T-helper 2 cell treated with Interferon-gamma antibody and Interleukin-4, amounts not matched to agents 100 ng/mL and 5 ng/mL, for 36 hours (primary cell): ENCODE data around the gene DDX41. TPM values are rescaled to one million over a fixed set of nuclear protein-coding genes. Genes with fewer than 3 reads are reported as not detected.
"Not testable (repeated sequence)": the region's sequence is repeated elsewhere in the genome, so short reads cannot be mapped to it uniquely, and the experiment has no call there.

Source experiments
- intact Hi-C: fragments of 100-400 bp; cut with micrococcal nuclease; formaldehyde crosslinking; loops from one replicate; pipeline ENCODE4 v1.15.1; 2023
- total RNA-seq: library from RNA; stranded (reverse); gene quantifications from 2 replicates; pipeline ENCODE4 v1.2.3, GENCODE V29; 2022

Gene DDX41
- total RNA-seq, 1 donor from 2014 or later, result 116 TPM

DNA sequence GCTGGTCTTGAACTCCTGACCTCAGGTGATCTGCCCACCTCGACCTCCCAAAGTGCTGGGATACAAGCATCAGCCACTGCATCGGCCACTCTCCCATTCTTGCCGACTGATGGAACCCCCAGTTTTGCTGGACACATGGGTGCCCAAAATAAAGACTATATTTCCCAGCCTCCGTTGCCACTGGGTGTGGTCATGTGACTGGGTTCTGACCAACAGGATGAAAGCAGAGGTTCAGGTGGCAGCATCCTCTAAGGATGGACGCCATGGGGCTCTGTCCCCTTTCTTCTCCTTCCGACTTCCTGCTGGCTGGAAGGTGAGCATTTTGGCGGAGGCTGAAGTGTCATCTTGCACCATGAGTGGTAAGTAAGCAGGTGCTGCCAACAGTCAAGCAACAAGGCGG, 29.6 kb downstream of the DDX41 start:
- intact Hi-C loops, result no loop called here

DNA sequence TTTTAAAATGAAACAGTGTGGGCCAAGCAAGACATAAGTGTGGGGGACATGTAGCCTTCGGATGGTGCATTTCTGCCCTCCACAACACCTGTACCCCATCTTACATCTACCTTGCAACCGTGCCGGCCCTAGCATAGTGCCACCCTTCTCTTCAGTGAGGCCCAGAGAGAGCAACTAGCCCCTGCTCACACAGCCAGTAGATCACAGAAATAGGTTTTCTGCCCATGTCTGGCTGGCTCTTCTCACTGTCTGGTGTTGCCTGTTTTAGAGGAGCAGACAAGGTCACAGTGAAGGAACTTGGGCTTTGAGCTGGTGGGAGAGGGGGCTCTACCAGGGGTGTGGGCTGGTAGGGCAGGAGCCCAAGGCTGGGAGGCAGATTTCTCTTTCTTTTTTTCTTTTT, 30.5 kb downstream of the DDX41 start:
- intact Hi-C loops, result no loop called here

DNA sequence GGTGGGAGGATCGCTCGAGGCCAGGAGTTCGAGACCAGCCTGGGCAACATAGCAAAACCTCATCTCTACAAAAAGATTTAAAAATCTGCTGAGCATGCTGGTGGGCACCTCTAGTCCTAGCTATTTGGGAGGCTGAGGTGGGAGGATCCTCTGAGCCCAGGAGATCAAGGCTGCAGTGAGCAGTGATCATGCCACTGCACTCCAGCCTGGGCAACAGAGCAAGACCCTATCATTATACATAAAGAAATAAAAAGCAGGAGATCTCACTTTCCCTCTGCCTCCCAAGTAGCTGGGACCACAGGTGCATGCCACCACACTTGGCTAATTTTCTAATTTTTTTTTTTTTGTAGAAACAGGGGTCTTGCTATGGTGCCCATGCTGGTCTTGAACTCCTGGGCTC, 31.0 kb downstream of the DDX41 start:
- intact Hi-C loops, result not testable (repeated sequence)

DNA sequence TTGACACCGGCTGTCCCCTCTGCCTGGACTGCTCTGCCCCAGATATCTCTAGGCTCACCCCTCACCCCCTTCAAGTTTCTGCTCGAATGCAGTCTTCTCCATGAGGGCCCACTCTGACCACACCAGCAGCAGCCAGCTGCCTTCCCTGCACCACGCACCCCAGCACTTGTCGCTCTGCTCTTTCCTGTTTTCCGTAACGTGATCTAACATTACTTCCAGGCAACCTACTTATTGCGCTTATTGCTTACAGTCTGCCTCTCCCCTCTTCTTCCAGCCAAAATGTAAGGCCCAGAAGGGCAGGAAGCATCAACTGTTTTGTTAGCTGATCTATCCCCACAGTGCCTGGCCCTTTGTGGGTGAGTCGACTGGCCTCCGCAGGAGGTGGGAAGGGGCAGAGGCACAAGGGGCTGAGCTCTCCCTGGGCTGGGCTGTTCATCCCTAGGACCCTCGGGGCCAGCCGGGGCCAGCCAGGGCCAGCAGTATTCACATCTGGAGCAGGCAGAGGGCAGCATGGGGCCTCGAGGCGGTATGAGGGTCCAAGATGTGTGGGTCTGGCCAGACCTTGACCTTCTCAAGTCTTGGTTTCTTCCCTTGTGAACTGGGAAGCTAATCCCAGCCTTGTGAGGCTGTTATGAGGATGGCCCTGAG, 31.7 kb downstream of the DDX41 start:
- intact Hi-C loops, result no loop called here

DNA sequence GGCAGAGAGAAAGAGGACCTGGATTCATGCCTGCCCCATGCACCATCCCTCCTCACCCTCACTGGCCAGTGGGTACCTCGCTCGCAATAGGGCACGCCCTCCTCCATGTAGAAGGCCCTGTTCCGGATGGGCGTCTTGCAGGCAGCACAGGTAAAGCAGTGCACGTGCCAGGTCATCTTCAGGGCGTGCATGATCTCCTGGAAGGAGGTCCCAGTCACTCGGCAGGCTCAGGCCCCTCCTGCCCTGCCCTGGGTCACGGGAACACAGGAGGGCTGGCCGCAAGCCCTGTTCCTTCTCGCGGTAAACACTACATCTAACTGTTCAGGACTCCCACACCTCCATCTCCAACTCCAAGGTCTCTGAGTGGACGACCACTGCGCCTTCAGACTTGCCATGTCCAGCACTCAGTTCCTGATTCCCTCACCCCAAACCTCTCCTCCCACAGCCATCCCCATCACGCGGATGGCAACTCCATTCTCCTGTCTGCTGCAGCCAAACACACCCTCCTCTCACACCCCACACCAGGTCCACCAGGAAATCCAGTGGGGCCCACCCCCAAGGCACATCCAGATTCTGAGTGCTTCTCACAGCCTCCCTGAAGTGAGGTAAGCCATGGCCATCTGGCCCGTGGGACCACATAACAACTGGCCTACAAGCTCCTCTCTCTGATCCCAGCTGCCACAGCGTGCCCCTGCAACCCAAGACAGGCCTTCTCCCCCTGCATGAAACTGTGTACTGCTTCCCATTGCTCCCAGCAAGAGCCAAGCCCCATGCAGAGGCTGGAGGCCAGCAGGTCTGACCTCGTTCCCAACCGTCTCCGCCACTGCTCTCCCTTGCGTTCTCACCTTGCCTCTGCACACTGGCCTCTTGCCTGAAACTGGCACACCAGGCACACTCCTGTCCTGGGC, 32.5 kb downstream of the DDX41 start:
- intact Hi-C loops, result no loop called here

DNA sequence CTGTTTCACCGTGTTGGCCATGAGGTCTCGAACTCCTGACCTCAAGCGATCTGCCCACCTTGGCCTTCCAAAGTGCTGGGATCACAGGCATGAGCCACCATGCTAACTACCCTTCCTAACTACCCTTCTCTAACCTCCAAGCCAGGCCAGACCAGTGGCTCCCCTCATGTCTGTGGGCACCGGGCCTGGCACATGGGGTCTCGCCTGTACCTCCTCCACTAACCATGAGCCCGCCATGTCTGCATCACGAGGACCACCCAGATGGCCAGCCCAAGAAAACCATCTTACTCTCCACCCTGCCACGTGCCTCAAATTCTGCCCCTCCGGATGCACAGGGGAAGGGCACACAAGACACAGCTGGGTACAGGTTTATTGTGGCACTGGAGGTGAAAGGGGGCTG, 33.7 kb downstream of the DDX41 start:
- intact Hi-C loops, result no loop called here

DNA sequence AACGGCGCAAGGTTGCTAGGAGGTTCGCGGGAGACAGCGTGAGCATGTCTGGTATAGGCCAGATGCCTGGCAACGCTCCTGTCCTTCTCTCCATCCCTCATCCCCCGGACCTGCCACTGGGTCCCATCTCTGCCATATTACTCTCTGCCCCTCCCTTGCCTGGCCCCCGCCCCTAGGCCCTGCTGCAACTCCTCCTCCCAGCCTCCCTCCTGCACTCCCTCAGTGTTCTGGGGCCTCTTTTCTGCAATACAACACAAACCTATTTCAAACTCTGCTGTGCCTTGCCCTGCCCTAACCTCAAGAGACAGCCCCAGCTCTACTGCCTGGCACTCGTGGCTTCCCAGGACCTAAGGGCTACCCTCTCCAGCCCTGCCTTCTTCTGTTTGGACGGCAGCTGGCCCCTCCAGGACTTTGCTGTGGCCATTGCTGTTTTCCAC, 34.4 kb downstream of the DDX41 start:
- intact Hi-C loops, result no loop called here

DNA sequence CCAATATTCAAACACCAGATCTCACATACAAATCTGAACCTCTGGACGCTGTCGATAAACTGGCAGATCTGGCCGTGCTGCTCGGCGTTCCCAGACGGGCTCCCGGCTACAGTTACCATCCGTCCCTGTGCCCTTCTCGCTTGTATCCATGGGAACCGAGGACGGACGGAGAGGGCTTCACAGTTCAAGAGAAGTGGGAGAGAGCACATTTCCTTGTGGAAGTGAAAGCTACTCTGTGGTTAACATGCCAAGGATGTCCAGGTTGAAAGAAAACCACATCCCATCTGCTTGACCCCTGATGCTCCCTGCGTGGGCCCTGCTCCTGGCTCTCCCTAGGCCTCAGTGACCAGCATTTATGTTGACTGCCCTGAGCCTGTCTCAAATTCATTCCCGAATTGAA, 37.0 kb downstream of the DDX41 start:
- intact Hi-C loops, result loop anchor here (1.0 kb wide), 1 partner anchor 18 kb away; the partner anchor contains the start of gene PDLIM7

DNA sequence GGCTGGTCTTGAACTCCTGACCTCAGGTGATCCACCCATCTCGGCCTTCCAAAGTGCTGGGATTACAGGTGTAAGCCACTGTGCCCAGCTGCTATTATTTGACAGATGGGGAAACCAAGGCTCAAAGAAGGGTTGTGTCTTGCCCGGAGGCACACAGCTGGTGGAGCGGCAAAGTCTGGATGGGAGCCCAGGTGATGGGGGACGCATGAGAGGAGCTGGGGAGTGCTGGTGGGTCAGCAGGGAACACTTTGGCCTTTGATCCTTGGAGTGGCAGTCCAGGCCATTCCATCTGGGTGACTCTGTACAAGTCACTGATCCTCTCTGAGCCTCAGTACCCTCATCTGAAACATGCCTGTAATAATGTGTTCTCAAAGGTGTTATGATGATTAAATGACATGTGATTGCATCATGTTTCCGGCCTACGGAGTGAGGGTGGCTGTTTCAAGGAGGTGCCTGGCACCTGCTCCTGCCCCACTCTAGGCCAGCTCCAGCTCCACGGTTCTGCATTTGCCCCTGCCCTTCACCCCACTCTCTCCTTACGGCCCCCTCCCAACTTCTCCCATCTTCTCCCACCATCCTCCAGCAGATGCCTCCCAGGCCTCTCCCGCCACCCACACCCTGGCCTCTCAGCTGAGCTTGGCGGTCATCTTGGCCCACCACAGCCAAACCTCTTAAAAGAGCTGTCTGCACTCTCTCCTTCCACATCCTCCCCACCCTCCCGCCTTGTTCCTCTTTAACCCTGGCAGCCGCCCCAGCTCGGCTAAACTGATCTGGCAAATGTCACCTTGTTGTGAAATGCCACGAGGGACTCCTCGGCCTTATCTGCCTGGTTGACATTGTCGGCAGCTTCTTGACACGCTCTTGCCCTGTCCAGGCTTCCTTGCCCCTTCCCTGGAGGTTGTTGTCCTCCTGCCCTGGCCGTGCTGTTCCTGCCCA, 37.8 kb downstream of the DDX41 start:
- intact Hi-C loops, result loop anchor here (1.0 kb wide), 1 partner anchor 18 kb away; the partner anchor contains the start of gene PDLIM7

DNA sequence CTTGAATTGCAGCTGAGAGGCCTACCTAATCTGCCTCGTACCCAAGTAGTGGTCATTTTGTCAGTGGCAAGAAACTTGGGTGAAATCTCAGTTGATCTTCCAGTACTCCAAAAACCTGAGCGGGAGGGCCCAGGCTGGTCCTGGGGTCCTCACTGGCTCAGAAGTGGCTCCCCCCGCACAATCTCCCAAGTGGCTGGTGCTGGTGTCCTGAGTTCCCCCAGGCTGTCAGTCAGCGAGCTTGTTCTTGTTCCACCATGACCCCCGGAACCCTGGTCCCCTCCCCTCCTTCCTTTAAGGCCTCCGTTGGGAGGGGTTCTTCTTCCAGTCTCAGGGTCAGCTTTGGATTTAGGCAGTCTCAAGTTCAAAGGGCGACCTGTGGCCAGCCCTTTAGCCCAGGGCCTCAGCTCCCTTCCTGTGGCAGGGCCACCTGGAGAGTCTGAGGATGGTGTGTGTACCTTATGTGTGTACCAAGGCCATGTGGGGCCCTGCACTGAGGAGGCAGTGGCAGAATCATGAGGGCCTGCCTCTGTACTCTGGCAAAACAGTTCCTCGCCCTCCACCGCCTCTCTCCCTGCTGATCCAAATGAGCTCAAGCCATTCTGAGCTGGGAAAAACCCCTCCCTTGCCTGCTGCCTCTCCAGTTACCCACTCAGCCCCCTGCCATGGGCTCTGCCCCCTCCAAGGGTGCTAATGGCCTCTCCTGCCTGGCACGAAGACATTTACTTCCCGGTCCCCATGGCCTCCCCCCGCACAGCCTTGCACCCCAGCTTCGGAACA, 38.9 kb downstream of the DDX41 start:
- intact Hi-C loops, result no loop called here

DNA sequence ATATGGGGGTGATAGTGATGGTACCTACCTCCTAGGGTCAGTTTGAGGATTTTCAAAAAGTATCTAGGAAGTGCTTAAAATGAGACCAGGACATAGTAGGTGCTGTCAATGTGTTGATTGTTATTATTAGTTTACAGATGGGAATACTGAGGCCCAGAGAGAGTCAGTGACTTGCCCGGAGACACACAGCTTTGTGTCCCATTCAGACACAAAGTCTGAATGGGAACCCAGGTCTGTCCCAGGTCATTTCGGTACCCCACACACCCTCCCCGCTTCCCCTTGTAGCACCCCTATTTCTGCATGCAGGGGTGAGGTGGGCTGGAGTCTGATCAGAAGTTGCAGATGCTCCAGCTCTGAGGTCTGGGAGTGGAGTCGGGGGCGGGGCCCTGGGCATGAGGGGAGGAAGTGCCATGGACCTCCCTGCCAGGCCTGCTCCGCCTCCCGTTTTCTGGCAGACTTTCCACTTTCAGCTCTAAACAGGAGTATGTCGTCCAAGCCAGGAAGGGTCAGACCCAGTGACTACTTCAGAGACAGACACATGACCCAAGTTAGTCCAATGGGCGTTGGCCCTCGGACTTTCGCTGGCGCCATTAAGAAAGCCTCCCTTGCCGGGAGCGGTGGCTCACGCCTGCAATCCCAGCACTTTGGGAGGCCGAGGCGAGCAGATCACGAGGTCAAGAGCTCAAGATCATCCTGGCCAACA, 40.1 kb downstream of the DDX41 start:
- intact Hi-C loops, result no loop called here

DNA sequence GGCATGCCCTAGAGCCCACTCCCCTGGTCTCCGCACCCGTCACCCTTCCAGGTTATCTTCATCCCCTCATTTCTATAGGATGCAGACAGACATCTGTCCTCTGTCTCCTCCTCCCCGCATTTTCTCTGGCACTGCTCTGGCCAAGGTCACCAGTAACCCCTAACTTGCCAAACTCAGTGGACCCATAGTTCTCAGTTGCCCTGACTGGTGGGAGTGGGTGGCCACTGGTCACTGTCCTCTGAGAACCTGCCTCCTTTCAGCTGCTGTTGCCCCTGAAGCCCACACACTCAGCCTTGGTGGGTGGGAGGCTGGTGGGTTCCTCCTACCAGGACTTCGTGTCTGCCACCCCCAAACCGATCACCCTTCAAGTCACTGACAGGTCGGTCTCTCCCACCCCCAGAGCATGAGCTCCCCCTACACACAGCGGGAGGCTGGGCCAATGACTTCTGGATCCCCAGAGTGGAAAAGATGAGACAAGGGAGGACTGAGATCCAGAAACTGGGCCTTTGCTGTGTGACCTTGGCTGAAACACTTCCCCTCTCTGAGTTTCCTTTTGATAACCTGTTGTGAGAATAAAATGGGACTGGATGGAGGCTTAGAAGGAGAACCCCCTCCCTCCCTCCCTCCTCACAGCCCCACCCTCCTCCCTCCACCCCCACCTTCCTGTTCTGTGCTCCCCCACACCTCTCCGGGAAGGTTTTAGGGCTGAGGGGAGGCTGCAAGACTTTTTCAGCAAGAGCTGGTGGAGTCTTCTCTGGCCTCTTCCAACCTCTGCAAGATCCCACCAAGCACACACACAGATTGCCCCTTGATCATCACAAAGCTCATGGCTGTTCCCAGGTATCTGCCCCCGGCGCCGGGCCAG, 41.0 kb downstream of the DDX41 start:
- intact Hi-C loops, result no loop called here

DNA sequence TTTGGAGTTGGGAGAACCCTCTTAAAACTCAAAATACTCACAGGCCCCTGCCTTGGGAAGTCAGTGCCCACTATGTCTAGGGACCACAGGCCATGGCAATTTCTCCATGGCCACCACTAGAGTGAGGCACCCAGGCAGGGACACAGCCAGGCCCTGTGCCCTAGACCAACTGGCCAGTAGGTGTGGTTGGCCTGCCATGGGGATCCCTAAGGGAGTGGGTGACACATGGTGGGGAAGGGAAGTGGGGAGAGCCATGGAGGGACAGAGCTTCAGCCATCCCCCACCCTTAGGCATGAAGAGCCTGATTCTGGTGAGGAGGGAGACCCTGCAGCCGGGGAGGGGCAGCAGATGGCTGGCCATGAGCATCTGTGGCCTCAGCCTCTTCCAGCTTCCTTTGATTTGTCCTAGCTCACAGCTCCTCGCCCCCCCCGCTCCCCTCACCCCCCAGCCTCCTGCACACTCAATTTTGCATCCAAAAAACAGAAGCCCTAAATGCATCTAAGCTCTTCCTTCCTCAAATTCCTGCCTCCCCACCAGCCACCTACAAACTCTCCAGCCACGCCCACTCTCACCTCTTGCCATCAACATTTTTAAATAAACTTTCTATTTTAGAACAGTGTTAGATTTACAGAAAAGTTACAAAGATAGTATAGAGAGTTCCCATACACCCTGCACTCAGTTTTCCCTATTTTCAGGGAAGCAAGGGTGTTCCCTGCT, 41.8 kb downstream of the DDX41 start:
- intact Hi-C loops, result no loop called here

DNA sequence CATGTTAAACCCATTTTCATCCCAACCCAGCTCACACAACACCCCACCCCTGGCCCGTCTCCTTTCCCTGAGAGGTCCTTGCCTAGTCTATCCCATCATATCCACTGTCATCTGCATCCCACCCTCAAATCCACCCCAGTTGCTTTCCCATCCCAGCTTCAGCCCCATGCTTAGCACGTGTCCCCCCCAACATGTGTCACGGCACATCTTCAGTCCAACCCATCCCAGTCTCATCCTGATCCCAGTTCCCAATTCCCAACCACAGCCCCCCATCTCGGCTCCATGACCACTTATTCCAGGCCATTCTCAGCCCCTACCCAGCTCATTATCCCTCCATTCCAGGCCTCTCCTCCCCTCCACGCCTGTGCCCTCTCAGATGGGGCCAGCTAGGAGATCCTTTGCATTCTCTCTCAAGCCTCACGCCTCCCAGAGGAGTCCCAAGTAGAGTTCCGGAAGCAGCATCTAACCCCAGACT, 42.7 kb downstream of the DDX41 start:
- intact Hi-C loops, result no loop called here

DNA sequence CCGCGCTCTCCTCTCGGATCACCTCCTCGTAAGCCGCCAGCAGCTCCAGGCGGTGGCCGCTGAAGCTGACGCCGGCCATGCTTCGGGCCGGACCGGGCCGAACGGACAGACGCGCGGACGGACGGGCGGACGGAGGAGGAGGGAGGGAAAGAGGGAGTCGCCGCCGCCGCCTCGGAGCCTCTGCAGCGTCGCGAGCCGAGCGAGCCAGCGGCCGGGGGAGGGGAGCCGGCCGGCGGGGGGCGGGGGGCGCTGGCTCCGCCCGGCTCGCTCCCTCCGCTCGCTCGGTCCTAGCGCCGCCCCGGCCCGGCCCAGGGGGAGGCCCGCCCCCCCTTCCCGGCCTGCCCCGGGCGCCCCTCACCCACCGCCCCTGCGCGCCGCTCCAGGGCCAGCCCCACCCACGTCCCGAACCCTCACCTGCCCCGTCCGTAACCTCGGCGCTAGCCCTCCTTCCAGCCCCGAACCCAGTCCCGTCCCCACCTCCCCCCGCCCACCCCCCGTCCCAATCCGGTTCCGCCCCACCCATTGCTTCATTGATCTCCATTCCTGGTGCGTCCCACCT, 43.2 kb downstream of the DDX41 start, which contains the start of gene DBN1:
Gene DBN1, minus strand, starts transcription at position 192 of the 559 bp plus-strand sequence. Its CDS starts 113 bp downstream, at position 79.
- intact Hi-C loops, result no loop called here

DNA sequence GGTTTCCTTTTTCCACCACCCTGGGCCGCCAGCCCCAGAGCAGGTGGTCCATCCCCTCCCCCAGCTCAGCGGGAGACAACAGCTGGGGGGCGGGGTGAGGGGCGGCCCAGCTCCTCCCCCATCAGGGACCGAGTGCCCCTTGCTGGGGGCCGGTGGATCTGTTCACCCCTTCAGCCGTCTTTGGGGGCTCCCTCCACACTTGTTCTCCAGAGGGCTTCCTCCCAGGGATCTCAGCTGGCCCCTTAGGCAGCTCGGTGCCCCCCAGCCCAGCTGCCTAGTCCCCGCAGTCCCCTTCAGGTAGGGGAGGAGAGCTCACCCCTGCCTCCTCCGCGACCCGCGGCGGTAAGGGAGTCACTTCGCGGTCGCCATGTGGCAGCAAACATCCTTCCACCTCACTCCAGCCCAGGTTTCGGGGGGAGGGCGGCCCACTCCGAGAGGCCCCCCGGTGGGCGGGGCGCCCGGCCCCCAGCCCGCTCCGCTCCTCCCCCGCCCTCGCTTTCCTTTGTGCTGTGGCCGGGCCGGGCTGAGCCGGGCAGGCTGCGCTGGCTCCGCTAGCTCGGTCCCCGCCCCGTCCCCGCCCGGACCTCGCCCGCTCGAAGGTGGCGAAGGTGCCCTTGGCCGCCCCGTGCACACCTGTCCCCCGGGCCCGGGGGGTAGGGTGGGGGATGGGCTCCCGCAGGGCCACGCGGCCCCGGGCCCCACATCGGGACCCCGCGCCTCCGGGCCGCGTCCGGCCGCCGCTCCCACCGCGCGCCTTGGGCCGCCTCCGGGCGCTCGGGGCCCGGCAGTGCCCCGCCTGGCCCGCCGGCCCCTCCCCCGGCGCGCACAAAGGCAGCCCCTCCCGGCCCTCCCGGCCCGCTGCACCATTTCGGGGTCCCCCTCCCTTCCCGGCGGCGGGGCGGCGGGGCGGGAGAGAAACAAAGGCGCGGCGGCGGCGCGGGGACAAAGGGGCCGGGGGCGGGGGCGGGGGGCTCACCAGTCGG, 44.0 kb downstream of the DDX41 start:
- intact Hi-C loops, result no loop called here
